ENCODE data around the gene FPR3. TPM values are rescaled to one million over a fixed set of nuclear protein-coding genes. Genes with fewer than 3 reads are reported as not detected.
A peak's percentile ranks its signal among the peaks of the same experiment; 100 is the strongest.

FPR3 gene
- total and polyA plus RNA-seq, 11 donors: 0.38 to 35.5 (median 2.9) TPM

DNA sequence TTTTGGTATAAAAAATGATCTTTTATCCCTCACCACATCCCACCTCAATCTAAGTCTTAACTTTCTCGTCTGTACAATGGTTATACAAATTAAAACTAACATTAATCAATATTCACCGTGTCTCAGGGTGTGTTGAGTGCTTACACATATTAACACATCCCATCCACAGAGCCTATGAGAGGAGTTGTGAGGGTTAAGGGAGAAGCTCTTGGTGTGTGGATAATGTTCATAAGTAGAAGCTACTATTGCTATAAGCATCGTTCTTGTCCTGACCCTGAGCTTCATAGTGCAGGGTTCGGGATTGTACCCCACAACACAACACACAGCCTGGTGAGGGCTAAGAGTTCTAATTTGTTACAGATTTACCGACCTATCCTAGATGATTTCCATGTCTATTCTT is 2.5 kb downstream of the FPR3 start:
- Histone ChIP-seq H3K9me3 (peaks cover 0 to 4% (median 0%) of the 10 kb centered on the region in 12 donors), H3K27me3 (no peaks in the 10 kb centered on the region), H3K36me3 (no peaks in the 10 kb centered on the region), H3K4me3 (peak overlapping the region in 7 of 12 donors; percentile 17 to 53 (median 26)), H3K27ac (peak overlapping the region in 8 of 12 donors; percentile 32 to 99 (median 94)), H3K4me1 (peaks cover 0 to 52% (median 29%) of the 10 kb centered on the region in 12 donors)
- TF ChIP-seq, protein P1, sequence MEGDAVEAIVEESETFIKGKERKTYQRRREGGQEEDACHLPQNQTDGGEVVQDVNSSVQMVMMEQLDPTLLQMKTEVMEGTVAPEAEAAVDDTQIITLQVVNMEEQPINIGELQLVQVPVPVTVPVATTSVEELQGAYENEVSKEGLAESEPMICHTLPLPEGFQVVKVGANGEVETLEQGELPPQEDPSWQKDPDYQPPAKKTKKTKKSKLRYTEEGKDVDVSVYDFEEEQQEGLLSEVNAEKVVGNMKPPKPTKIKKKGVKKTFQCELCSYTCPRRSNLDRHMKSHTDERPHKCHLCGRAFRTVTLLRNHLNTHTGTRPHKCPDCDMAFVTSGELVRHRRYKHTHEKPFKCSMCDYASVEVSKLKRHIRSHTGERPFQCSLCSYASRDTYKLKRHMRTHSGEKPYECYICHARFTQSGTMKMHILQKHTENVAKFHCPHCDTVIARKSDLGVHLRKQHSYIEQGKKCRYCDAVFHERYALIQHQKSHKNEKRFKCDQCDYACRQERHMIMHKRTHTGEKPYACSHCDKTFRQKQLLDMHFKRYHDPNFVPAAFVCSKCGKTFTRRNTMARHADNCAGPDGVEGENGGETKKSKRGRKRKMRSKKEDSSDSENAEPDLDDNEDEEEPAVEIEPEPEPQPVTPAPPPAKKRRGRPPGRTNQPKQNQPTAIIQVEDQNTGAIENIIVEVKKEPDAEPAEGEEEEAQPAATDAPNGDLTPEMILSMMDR (IDR thresholded peaks at IDR 0.05): no peak
- TF ChIP-seq POLR2A (IDR thresholded peaks at IDR 0.05): no peak
- intact Hi-C loops (cut with DNase I): loop anchor here in 1 of 10 donors (10.0 kb wide), 1 partner anchor 433 kb away; the partner anchor contains the start of genes CLDND2 and ETFB
- WGBS, 4 donors: 67 to 83% (median 78%) methylated on average over 5 of the region's 5 CpGs
- ATAC-seq (no peak), DNase-seq (no peak)

DNA sequence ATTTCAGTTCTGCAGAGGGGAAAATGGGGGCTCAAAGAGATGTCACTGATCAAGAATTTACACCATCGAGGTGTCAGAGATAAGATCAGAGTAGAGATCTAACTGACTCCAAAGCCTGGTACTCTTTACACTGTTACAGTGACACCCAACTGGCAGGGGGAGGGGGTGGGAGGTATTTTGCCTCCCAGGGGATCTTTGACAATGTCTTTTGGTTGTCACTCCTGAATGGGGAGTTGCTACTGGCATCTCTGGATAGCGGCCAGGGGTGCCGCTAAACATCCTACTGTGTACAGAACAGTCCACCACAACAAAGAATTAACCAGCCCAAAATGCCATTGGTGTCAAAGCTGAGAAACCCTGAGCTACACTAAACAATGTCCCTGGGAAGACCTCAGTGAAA is 3.1 kb downstream of the FPR3 start:
- no peaks in the 10 kb centered on the region for H3K27me3 ChIP-seq
- H3K36me3 ChIP-seq: no peaks in the 10 kb centered on the region
- ATAC-seq (no peak), DNase-seq (no peak)
- WGBS, 4 donors: 43 to 65% (median 50%) methylated on average over 3 of the region's 3 CpGs
- peaks cover 0 to 1% (median 0%) of the 10 kb centered on the region in 12 donors for H3K9me3 ChIP-seq
- H3K4me1 ChIP-seq: peaks cover 0 to 55% (median 29%) of the 10 kb centered on the region in 12 donors
- intact Hi-C loops (cut with DNase I): loop anchor here in 1 of 10 donors (10.0 kb wide), 1 partner anchor 433 kb away; the partner anchor contains the start of genes CLDND2 and ETFB
- peak overlapping the region in 11 of 12 donors; percentile 13 to 99 (median 93) for H3K27ac ChIP-seq
- no peak for TF ChIP-seq POLR2A (IDR thresholded peaks at IDR 0.05)
- TF ChIP-seq, protein P1 (IDR thresholded peaks at IDR 0.05): no peak
- H3K4me3 ChIP-seq: peak overlapping the region in 6 of 12 donors; percentile 2 to 53 (median 9)

DNA sequence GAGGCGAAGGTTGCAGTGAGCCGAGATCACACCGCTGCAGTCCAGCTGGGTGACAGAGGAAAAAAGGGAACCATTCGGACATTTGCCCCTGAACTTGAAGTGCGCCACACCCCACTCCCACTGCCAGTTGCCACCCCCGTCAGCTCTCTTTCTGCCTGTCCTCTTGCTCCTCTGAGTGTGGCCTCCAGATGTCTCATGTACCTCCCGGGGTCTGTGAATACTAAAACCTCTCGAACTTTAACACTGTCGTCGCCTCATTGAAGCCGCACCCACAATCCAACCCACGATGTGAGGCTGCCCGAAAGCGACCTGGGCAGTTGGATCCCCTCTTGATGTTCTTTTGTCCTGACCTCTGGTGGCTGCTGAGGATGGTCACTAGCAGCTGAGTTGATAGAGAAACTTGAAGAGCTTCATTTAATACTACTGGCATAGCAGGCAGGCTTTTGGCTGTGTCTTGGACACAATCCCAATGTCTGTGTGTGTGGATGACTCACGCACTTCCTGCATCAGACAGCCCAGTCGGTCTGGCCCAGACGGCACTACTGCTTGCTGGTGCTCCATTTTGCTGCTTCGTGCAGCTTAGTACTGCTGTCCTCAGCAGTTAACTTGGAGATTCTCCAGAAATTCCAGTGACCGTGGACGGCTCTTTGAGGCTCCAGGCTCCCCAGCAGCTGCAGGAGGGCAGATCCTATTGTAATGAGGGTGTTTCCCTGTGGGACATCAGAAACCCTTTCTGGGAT is 4.2 kb downstream of the FPR3 start:
- Histone ChIP-seq H3K27ac (peak overlapping the region; percentile 79 to 99 (median 94)), H3K4me3 (peak overlapping the region in 5 of 12 donors; percentile 7 to 53 (median 17)), H3K27me3 (no peaks in the 10 kb centered on the region), H3K36me3 (no peaks in the 10 kb centered on the region), H3K4me1 (peaks cover 0 to 66% (median 34%) of the 10 kb centered on the region in 12 donors), H3K9me3 (no peaks in the 10 kb centered on the region)
- ATAC-seq (peak; percentile 92 to 96 (median 95)), DNase-seq (peak; percentile 88 to 97 (median 90))
- TF ChIP-seq POLR2A (IDR thresholded peaks at IDR 0.05): no peak
- TF ChIP-seq, protein P1 (IDR thresholded peaks at IDR 0.05): peak in 7 of 12 donors; percentile 12 to 43 (median 19)
- intact Hi-C loops (cut with DNase I): loop anchor here in 1 of 10 donors (10.0 kb wide), 1 partner anchor 434 kb away; the partner anchor contains the start of genes CLDND2 and ETFB
- WGBS, 4 donors: 27 to 33% (median 30%) methylated on average over 19 to 20 of the region's 20 CpGs
